ENCODE results near the gene NUP153. TPM values are rescaled to one million over a fixed set of nuclear protein-coding genes. Genes with fewer than 3 reads are reported as not detected.

NUP153 gene
- total RNA-seq, 1 experiment from 2014 or later: 36.3 TPM

DNA sequence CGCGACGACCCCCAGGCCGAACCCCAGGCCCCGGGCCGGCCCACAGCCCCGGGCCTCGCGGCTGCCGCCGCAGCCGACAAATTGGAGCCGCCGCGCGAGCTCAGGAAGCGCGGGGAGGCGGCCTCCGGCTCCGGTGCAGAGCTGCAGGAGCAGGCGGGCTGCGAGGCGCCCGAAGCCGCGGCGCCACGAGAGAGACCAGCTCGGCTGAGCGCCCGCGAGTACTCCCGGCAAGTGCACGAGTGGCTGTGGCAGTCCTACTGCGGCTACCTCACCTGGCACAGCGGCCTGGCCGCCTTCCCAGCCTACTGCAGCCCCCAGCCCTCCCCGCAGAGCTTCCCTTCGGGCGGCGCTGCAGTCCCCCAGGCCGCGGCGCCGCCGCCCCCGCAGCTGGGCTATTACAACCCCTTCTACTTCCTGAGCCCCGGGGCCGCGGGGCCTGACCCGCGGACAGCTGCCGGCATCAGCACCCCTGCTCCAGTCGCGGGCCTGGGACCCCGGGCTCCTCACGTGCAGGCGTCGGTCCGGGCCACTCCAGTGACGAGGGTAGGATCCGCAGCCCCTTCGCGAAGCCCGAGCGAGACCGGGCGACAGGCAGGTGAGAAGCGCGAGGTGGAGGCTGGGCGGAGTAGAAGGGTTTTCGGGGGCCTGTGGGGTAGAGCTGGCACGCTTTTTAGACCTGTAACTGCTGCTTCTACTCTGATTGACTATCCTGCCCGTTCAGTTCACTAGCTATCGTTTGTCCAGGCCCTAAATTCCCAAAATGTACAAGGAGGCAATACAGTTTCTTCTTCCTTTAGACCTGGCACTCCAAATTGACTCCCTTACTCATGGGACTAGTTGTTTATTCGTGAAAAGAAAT lies 106.0 kb downstream of the NUP153 start:
- H3K27ac Mint-ChIP-seq (ENCODE audit: unreplicated experiment): peak overlapping the region; percentile 86
- intact Hi-C loops (cut with micrococcal nuclease; ENCODE audit: unreplicated experiment): no loop called here
- no TSS peak for BruUV-seq (replicated peaks)

DNA sequence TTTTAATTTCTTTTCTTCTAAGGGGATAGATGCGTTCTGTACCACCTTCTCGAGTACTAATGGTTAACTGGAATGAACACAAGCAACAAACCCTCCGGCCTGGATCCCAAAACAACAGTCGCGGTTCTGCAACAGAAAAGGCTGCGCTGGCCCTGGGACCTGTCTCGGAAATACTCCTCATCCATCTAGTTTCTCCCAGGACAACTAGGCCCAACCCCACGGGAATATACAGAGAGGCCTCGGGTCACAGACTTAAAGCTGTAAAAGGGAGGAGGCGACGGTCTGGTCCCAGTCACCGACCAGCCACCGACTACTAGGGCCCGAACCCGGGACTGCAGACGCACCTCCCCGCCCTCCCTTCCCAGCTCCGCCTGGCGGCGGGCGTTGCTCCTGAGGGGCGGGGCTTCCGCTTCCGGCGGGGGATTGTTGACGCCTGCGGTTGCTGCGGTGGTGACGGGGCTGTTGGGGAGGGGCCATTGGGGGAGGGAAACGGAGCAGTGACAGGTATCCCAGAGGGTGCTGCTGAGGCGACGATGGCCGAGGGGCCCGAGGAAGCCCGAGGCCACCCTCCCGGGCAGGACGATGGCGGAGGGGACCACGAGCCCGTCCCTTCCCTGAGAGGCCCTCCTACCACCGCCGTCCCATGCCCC lies 106.7 kb downstream of the NUP153 start, which contains the start of gene FAM8A1:
Gene FAM8A1 (plus strand): TSS at position 426 of the 650 bp plus-strand sequence. CDS start 108 bp downstream, at position 534.
- Mint-ChIP-seq H3K4me1 (ENCODE audit: low read depth, unreplicated experiment) (peaks cover 19% of the 10 kb centered on the region), H3K27ac (ENCODE audit: unreplicated experiment) (peak within 1 kb of the TSS; percentile 86), H3K36me3 (ENCODE audit: insufficient read depth, unreplicated experiment) (peaks cover 22% of the 10 kb centered on the region), H3K9me3 (ENCODE audit: low read depth, unreplicated experiment) (no peaks in the 10 kb centered on the region), H3K4me3 (ENCODE audit: low read depth, unreplicated experiment) (peak within 1 kb of the TSS; percentile 90), H3K27me3 (ENCODE audit: unreplicated experiment) (no peaks in the 10 kb centered on the region)
- CTCF ChIA-PET: interaction anchor here (0.6 to 0.8 kb wide), 6 partner anchors 11 to 733 kb away, joined by 3 to 6 read pairs (median 4); no protein-coding TSS in a partner anchor
- TF ChIP-seq, protein P1, sequence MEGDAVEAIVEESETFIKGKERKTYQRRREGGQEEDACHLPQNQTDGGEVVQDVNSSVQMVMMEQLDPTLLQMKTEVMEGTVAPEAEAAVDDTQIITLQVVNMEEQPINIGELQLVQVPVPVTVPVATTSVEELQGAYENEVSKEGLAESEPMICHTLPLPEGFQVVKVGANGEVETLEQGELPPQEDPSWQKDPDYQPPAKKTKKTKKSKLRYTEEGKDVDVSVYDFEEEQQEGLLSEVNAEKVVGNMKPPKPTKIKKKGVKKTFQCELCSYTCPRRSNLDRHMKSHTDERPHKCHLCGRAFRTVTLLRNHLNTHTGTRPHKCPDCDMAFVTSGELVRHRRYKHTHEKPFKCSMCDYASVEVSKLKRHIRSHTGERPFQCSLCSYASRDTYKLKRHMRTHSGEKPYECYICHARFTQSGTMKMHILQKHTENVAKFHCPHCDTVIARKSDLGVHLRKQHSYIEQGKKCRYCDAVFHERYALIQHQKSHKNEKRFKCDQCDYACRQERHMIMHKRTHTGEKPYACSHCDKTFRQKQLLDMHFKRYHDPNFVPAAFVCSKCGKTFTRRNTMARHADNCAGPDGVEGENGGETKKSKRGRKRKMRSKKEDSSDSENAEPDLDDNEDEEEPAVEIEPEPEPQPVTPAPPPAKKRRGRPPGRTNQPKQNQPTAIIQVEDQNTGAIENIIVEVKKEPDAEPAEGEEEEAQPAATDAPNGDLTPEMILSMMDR (IDR thresholded peaks at IDR 0.05; ENCODE audit: unreplicated experiment): peak; percentile 12
- peak; percentile 94 for DNase-seq
- no TSS peak for BruUV-seq (replicated peaks)
- intact Hi-C loops (cut with micrococcal nuclease; ENCODE audit: unreplicated experiment): no loop called here

More for the DNA sequence above, 106.0 kb downstream of the NUP153 start:
- Mint-ChIP-seq H3K9me3 (ENCODE audit: low read depth, unreplicated experiment) (no peaks in the 10 kb centered on the region), H3K4me1 (ENCODE audit: low read depth, unreplicated experiment) (peaks cover 19% of the 10 kb centered on the region), H3K4me3 (ENCODE audit: low read depth, unreplicated experiment) (peak overlapping the region; percentile 90), H3K27me3 (ENCODE audit: unreplicated experiment) (no peaks in the 10 kb centered on the region), H3K36me3 (ENCODE audit: insufficient read depth, unreplicated experiment) (peaks cover 22% of the 10 kb centered on the region)
- CTCF ChIA-PET: interaction anchor here (0.5 to 0.8 kb wide), 6 partner anchors 11 to 733 kb away, joined by 3 to 4 read pairs (median 3); no protein-coding TSS in a partner anchor
- DNase-seq: no peak
- TF ChIP-seq, protein P1 (IDR thresholded peaks at IDR 0.05; ENCODE audit: unreplicated experiment): no peak

DNA sequence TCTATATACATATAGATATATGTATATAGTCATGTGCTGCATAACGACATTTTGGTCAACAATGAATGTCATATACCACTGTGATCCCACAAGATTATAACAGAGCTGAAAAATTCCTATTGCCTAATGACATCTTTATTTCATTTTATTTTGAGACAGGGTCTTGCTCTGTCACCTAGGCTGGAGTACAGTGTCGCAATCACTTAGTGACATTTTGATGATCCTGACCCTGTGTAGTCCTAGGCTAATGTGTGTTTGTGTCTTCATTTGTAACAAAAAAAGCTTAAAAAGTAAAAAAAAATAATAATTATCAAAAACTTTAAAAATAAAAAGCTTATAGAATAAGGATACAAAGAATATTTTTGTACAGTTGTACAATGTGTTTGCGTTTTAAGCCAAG lies 110.6 kb downstream of the NUP153 start:
- no peaks in the 10 kb centered on the region for H3K4me1 Mint-ChIP-seq (ENCODE audit: low read depth, unreplicated experiment)
- no TSS peak for BruUV-seq (replicated peaks)
- no peaks in the 10 kb centered on the region for H3K27me3 Mint-ChIP-seq (ENCODE audit: unreplicated experiment)
- intact Hi-C loops (cut with micrococcal nuclease; ENCODE audit: unreplicated experiment): no loop called here
- peaks cover 12% of the 10 kb centered on the region for H3K36me3 Mint-ChIP-seq (ENCODE audit: insufficient read depth, unreplicated experiment)
- H3K9me3 Mint-ChIP-seq (ENCODE audit: low read depth, unreplicated experiment): no peaks in the 10 kb centered on the region
- H3K27ac Mint-ChIP-seq (ENCODE audit: unreplicated experiment): no peak overlapping the region
- CTCF ChIA-PET: no interaction called here
- no peak for DNase-seq
- no peak overlapping the region for H3K4me3 Mint-ChIP-seq (ENCODE audit: low read depth, unreplicated experiment)
- TF ChIP-seq, protein P1 (IDR thresholded peaks at IDR 0.05; ENCODE audit: unreplicated experiment): no peak

DNA sequence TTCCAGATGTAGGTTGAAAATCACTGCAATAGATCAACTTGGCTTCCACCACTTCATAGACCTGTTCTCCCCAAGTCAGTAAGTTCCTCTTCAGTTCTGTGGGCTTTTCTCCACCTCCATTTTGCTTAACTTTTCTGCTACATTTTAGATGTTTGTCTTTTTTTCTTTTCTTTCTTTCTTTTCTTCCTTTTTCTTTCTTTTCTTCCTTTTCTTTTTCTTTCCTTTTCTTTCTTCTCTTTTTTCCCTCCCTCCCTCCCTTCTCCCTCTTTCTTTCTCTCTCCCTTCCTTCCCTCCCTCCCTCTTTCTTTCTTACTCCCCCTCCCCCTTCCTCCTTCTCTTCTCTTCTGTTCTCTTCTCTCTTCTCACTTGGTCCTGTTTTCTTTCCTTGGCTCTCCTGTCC lies 113.5 kb downstream of the NUP153 start:
- no TSS peak for BruUV-seq (replicated peaks)
- H3K36me3 Mint-ChIP-seq (ENCODE audit: insufficient read depth, unreplicated experiment): no peaks in the 10 kb centered on the region
- no peaks in the 10 kb centered on the region for H3K9me3 Mint-ChIP-seq (ENCODE audit: low read depth, unreplicated experiment)
- no peaks in the 10 kb centered on the region for H3K27me3 Mint-ChIP-seq (ENCODE audit: unreplicated experiment)
- intact Hi-C loops (cut with micrococcal nuclease; ENCODE audit: unreplicated experiment): no loop called here
- H3K4me1 Mint-ChIP-seq (ENCODE audit: low read depth, unreplicated experiment): no peaks in the 10 kb centered on the region
- DNase-seq: no peak
- CTCF ChIA-PET: interaction anchor here (0.7 kb wide), 1 partner anchor 450 kb away, joined by 5 read pairs; no protein-coding TSS in a partner anchor
- H3K27ac Mint-ChIP-seq (ENCODE audit: unreplicated experiment): no peak overlapping the region
- TF ChIP-seq, protein P1 (IDR thresholded peaks at IDR 0.05; ENCODE audit: unreplicated experiment): no peak
- H3K4me3 Mint-ChIP-seq (ENCODE audit: low read depth, unreplicated experiment): no peak overlapping the region

Data from Calu3 (cell line).